H1 (cell line): Measurements from ENCODE around the gene RNU2-1. TPM values are rescaled to one million over a fixed set of nuclear protein-coding genes. Genes with fewer than 3 reads are reported as not detected.

ENCODE experiments used
- KDM4A ChIP-seq: IDR thresholded peaks from one replicate; pipeline ENCODE4 v1.7.1; 2012; ENCODE audit warnings: low read depth, mild to moderate bottlenecking, moderate library complexity, low read length, inconsistent platforms; ENCODE audit not compliant: severe bottlenecking
- polyA plus RNA-seq, 7 experiments: library from polyadenylated mRNA; depleted of rRNA in 3 of 7; stranded (reverse) in 5 of 7; unstranded in 2 of 7; fragments of >200 nt in 5 of 7; fragments of 200-250 nt in 2 of 7; gene quantifications; 1 replicate in 5 of 7; 2 replicates in 1 of 7; 4 replicates in 1 of 7; pipeline versions ENCODE4 v1.2.1 to v1.2.3, GENCODE V29; 2011 to 2013; ENCODE audit warnings: missing spikeins in 2 of 7, mixed read lengths in 2 of 7
- total RNA-seq: library from RNA; stranded (reverse); fragmentation: NEBNext Ultra II Directional; extraction: Animal tissue kit (Norgen Biotek cat#: 25700); gene quantifications from 2 replicates; pipeline ENCODE4 v1.2.1, GENCODE V29; 2021

RNU2-1 gene
- total and polyA plus RNA-seq, 2 of the 8 experiments (the other 6 are each of a cell fraction or from before 2014, with no cell fraction given), result 2,508 TPM; not detected in 1

GRCh38 chr17:43219746-43220380, 13.9 kb downstream of the RNU2-1 start (continued):
- no peak for TF ChIP-seq KDM4A
